ENCODE results near the gene SULT1A1.
"Not testable (repeated sequence)": the region's sequence is repeated elsewhere in the genome, so short reads cannot be mapped to it uniquely, and the experiment has no call there.

The SULT1A1 gene

DNA sequence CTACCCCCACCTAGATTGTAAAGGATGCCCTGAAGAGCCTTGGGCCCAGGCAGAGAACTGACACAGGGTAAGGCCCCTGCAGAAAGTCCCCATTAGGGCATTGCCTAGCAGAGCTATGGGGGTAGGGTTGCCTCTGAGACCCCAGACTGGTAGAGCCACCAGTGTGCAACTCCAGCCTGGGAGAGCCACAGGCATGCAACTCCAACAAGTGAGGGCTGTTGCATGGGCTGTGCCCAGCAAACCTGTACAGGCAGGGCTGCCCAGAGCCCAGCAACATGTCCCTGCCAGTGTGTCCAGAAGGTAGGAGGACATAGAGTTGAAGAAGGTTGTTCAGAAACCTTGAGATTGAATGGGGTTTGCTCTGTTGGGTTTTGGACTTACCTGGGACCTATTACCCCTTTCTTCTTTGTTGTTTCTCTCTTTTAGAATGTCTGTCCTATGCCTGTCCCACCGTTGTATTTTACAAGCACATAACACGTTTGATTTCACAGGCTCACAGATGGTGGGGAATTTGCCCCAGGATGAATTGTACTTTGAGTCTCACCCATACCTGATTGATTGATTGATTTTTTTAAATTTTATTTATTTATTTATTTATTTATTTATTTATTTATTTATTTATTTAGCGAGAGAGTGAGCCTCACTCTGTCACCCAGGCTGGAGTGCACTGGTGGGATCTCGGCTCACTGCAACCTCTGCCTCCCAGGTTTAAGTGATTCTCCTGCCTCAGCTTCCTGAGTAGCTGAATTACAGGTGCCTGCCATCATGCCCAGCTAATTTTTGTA lies 39.7 kb downstream of the SULT1A1 start:
- H3K79me2 ChIP-seq (ENCODE audit: insufficient read depth, low read length), result no peaks in the 10 kb centered on the region
- no peak overlapping the region for H3K9ac ChIP-seq (ENCODE audit: low read length)
- H3K9me2 ChIP-seq (ENCODE audit: low read depth, low read length), result no peaks in the 10 kb centered on the region
- H3K9me3 ChIP-seq (ENCODE audit: low read length), result peaks cover 7% of the 10 kb centered on the region; the same call in 1 of the 2 replicates
- H3K4me1 ChIP-seq (ENCODE audit: insufficient read depth, low read length, severe bottlenecking), result no peaks in the 10 kb centered on the region
- H3K27me3 ChIP-seq (ENCODE audit: insufficient read depth, low read length), result no peaks in the 10 kb centered on the region
- no peaks in the 10 kb centered on the region for H4K20me1 ChIP-seq (ENCODE audit: insufficient read depth, low read length)
- H3K36me3 ChIP-seq (ENCODE audit: insufficient read depth, low read length), result peaks cover 11% of the 10 kb centered on the region
- TF ChIP-seq EZH2 (IDR thresholded peaks at IDR 0.05; ENCODE audit: borderline replicate concordance, low read length), result no peak
- TF ChIP-seq, protein P1, sequence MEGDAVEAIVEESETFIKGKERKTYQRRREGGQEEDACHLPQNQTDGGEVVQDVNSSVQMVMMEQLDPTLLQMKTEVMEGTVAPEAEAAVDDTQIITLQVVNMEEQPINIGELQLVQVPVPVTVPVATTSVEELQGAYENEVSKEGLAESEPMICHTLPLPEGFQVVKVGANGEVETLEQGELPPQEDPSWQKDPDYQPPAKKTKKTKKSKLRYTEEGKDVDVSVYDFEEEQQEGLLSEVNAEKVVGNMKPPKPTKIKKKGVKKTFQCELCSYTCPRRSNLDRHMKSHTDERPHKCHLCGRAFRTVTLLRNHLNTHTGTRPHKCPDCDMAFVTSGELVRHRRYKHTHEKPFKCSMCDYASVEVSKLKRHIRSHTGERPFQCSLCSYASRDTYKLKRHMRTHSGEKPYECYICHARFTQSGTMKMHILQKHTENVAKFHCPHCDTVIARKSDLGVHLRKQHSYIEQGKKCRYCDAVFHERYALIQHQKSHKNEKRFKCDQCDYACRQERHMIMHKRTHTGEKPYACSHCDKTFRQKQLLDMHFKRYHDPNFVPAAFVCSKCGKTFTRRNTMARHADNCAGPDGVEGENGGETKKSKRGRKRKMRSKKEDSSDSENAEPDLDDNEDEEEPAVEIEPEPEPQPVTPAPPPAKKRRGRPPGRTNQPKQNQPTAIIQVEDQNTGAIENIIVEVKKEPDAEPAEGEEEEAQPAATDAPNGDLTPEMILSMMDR (IDR thresholded peaks at IDR 0.05; ENCODE audit: low read length), result no peak
- no peak overlapping the region for H3K27ac ChIP-seq (ENCODE audit: low read depth, low read length, poor library complexity, severe bottlenecking)
- no peak overlapping the region for H2AFZ ChIP-seq (ENCODE audit: low read length)
- no peak overlapping the region for H3K4me3 ChIP-seq (ENCODE audit: low read depth, low read length, poor library complexity, severe bottlenecking)
- H3K4me2 ChIP-seq (ENCODE audit: low read length), result no peak overlapping the region
- H3F3A ChIP-seq (ENCODE audit: insufficient read depth, low read length), result no peaks in the 10 kb centered on the region

DNA sequence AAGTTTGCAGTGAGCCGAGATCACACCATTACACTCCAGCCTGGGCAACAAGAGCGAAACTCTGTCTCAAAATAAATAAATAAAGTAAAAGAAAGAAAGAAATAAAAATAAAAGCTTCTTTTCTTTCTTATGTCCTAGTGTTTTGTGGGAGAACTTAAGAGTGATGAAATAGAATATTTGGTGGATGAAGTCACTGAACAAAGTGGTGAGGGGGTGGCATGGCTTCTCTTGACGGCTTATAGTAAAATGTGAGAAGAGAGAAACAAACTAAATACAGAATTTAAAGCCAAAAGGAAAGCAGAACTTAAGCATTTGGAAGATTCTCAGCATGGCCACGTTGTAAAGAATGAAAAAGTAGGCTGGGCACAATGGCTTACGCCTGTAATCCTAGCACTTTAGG lies 40.8 kb downstream of the SULT1A1 start:
- H3K79me2 ChIP-seq (ENCODE audit: insufficient read depth, low read length), result no peaks in the 10 kb centered on the region
- no peak overlapping the region for H3K27ac ChIP-seq (ENCODE audit: low read depth, low read length, poor library complexity, severe bottlenecking)
- H3K4me1 ChIP-seq (ENCODE audit: insufficient read depth, low read length, severe bottlenecking), result no peaks in the 10 kb centered on the region

DNA sequence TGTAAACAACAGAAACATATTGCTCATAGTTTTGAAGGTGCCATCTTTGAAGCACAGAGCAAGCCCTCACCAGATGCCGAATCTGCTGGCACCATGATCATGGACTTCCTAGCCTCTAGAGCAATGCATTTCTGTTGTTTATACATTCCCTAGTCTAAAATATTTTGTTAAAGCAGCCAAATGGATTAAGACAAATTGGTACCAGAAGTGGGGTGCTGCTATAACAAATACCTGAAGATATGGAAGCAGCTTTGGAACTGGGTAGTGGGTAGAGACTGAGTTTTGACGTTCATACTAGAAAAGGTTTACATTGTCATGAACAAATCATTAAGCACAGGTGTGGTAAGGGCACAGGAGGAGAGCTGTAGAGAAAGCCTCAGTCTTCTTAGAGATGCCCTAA lies 42.6 kb downstream of the SULT1A1 start:
- Histone ChIP-seq H3K27ac (ENCODE audit: low read depth, low read length, poor library complexity, severe bottlenecking) (no peak overlapping the region), H3K4me2 (ENCODE audit: low read length) (no peak overlapping the region), H3K4me1 (ENCODE audit: insufficient read depth, low read length, severe bottlenecking) (no peaks in the 10 kb centered on the region), H3K9me3 (ENCODE audit: low read length) (peaks cover 7% of the 10 kb centered on the region; the same call in 1 of the 2 replicates), H3F3A (ENCODE audit: insufficient read depth, low read length) (no peaks in the 10 kb centered on the region), H2AFZ (ENCODE audit: low read length) (no peak overlapping the region), H3K9me2 (ENCODE audit: low read depth, low read length) (no peaks in the 10 kb centered on the region), H3K4me3 (ENCODE audit: low read depth, low read length, poor library complexity, severe bottlenecking) (no peak overlapping the region), H3K36me3 (ENCODE audit: insufficient read depth, low read length) (peaks cover 11% of the 10 kb centered on the region), H4K20me1 (ENCODE audit: insufficient read depth, low read length) (no peaks in the 10 kb centered on the region), H3K79me2 (ENCODE audit: insufficient read depth, low read length) (no peaks in the 10 kb centered on the region), H3K27me3 (ENCODE audit: insufficient read depth, low read length) (no peaks in the 10 kb centered on the region), H3K9ac (ENCODE audit: low read length) (no peak overlapping the region)
- no peak for TF ChIP-seq EZH2 (IDR thresholded peaks at IDR 0.05; ENCODE audit: borderline replicate concordance, low read length)
- TF ChIP-seq, protein P1 (IDR thresholded peaks at IDR 0.05; ENCODE audit: low read length), result no peak

More for the DNA sequence above, 40.8 kb downstream of the SULT1A1 start:
- H3K9me3 ChIP-seq (ENCODE audit: low read length), result peaks cover 7% of the 10 kb centered on the region; the same call in 1 of the 2 replicates
- no peak overlapping the region for H3K4me2 ChIP-seq (ENCODE audit: low read length)
- peaks cover 11% of the 10 kb centered on the region for H3K36me3 ChIP-seq (ENCODE audit: insufficient read depth, low read length)
- TF ChIP-seq, protein P1 (IDR thresholded peaks at IDR 0.05; ENCODE audit: low read length), result no peak
- TF ChIP-seq EZH2 (IDR thresholded peaks at IDR 0.05; ENCODE audit: borderline replicate concordance, low read length), result no peak
- no peaks in the 10 kb centered on the region for H3K27me3 ChIP-seq (ENCODE audit: insufficient read depth, low read length)
- H3F3A ChIP-seq (ENCODE audit: insufficient read depth, low read length), result no peaks in the 10 kb centered on the region
- H3K9ac ChIP-seq (ENCODE audit: low read length), result no peak overlapping the region
- no peaks in the 10 kb centered on the region for H3K9me2 ChIP-seq (ENCODE audit: low read depth, low read length)
- no peak overlapping the region for H2AFZ ChIP-seq (ENCODE audit: low read length)
- no peaks in the 10 kb centered on the region for H4K20me1 ChIP-seq (ENCODE audit: insufficient read depth, low read length)
- no peak overlapping the region for H3K4me3 ChIP-seq (ENCODE audit: low read depth, low read length, poor library complexity, severe bottlenecking)

DNA sequence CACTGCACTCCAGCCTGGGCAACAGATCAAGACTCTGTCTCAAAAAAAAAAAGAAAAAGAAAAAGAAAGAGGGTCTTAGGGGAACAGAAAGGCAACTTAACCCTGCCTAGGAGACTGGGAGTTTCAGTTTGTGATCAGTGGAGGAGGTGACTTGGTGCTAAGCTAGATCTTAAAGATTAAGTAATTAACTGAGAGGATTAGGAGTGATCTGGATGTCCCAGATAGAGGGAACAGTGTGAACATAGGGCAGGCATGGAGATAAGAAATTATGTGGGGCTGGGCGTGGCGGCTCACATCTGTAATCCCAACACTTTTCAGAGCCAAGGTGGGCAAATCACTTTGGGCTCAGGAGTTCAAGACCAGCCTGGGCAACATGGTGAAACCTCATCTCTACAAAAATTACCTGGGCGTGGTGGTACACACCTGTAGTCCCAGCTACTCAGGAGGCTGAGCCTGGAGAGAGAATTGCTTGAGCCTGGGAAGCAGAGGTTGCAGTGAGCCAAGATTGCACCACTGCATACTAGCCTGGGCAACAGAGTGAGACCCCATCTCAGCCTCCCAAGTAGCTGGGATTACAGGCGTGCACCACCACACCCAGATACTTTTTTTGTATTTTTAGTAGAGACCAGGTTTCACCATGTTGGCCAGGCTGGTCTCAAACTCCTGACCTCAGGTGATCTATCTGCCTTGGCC lies 43.5 kb downstream of the SULT1A1 start:
- not testable (repeated sequence) for H3K4me2 ChIP-seq (ENCODE audit: low read length); H3K27me3 ChIP-seq (ENCODE audit: insufficient read depth, low read length); H3K4me1 ChIP-seq (ENCODE audit: insufficient read depth, low read length, severe bottlenecking); H3F3A ChIP-seq (ENCODE audit: insufficient read depth, low read length); H3K27ac ChIP-seq (ENCODE audit: low read depth, low read length, poor library complexity, severe bottlenecking); H2AFZ ChIP-seq (ENCODE audit: low read length); H3K9ac ChIP-seq (ENCODE audit: low read length); H3K4me3 ChIP-seq (ENCODE audit: low read depth, low read length, poor library complexity, severe bottlenecking); H3K9me3 ChIP-seq (ENCODE audit: low read length); H4K20me1 ChIP-seq (ENCODE audit: insufficient read depth, low read length); H3K9me2 ChIP-seq (ENCODE audit: low read depth, low read length); H3K79me2 ChIP-seq (ENCODE audit: insufficient read depth, low read length)
- H3K36me3 ChIP-seq (ENCODE audit: insufficient read depth, low read length), result peaks cover 11% of the 10 kb centered on the region
